CD4-positive, alpha-beta T cell treated with Interleukin-4 for 1 hour (primary cell): Measurements from ENCODE around the gene PYGB.

Source experiments
- DNase-seq, 2 donors: peaks; one replicate each; pipeline ENCODE4 v3.0.0-alpha.2; 2020 to 2022

Gene PYGB

GRCh38 chr20:25341716-25342680 lies 94.1 kb downstream of the PYGB start:
- no peak for DNase-seq

DNA sequence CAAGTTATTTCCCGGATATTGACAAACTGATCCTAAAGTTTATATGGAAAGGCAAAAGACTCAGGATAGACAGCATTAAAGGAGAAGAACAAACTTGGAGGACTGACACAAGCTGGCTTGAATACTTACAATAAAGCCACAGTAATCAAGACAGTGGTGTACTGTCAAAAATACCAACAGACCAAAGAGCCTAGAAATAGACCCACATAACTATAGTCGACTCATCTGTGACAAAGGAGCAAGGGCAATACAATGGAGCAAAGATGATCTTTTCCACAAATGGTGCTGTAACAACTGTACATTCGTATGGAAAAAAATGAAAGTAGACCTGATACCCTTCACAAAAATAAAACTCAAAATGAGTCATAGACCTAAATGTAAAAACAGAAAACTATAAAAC lies 96.7 kb downstream of the PYGB start:
- DNase-seq: no peak

DNA sequence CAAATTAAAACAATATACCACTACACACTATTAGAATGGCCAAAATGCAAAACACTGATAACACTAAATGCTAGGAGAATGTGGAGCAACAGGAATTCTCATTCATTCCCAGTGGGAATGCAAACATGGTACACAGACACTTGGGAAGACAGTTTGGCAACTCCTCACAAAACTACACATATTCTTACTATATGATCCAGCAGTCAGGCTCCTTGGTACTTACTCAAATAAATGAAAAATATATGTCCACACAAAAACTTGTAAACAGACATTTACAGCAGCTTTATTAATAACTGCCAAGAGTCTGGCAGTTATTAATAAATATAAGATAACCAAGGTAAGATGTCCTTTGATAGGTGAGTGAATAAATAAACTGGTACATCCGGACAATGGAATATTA lies 97.8 kb downstream of the PYGB start:
- no peak for DNase-seq

GRCh38 chr20:25346349-25346748 lies 98.5 kb downstream of the PYGB start:
- peak in 1 of 2 donors; percentile 10 for DNase-seq
